SK-N-MC (cell line): ENCODE results near the gene LGALS16.
"Not testable (repeated sequence)": the region's sequence is repeated elsewhere in the genome, so short reads cannot be mapped to it uniquely, and the experiment has no call there.

Experiments used
- DNase-seq: peaks from one replicate; pipeline ENCODE4 v3.0.0-alpha.2; 2011; ENCODE audit warnings: low read depth, low spot score
- H3K27ac ChIP-seq: fragments of 200-600 bp; sonication (generic); 2 replicates; pipeline ENCODE4 v1.5.1; 2016; ENCODE audit warnings: mixed run types
- H3K36me3 ChIP-seq: fragments of 200-600 bp; sonication (generic); 2 replicates; pipeline ENCODE4 v1.6.1; 2017; ENCODE audit warnings: antibody characterized with exemption, low read length, mixed read lengths; ENCODE audit not compliant: insufficient read depth
- H3K4me3 ChIP-seq: fragments of 200-600 bp; sonication (generic); 2 replicates; pipeline ENCODE4 v1.5.1; 2016
- H3K9ac ChIP-seq: fragments of 200-600 bp; sonication (generic); 2 replicates; pipeline ENCODE4 v1.8.0; 2017; ENCODE audit warnings: mixed run types, mixed read lengths; ENCODE audit not compliant: insufficient read length
- H3K9me3 ChIP-seq: fragments of 200-600 bp; sonication (generic); 2 replicates; pipeline ENCODE4 v1.6.1; 2017; ENCODE audit warnings: low read depth, mild to moderate bottlenecking, antibody characterized with exemption, low read length, moderate library complexity, mixed read lengths
- EZH2 ChIP-seq: fragments of 200-600 bp; sonication (generic); IDR thresholded peaks from one replicate; pipeline ENCODE4 v1.6.1; 2017; ENCODE audit warnings: antibody characterized with exemption
- FOXP2 ChIP-seq: optimal IDR thresholded peaks from 2 replicates; pipeline ENCODE3; 2011; ENCODE audit warnings: mild to moderate bottlenecking, moderate library complexity; ENCODE audit not compliant: insufficient read depth; ENCODE audit errors: extremely low read length, control extremely low read depth
- POLR2AphosphoS5 ChIP-seq: IDR thresholded peaks from 2 replicates; pipeline ENCODE4 v1.6.1; 2012; ENCODE audit warnings: mild to moderate bottlenecking, low read depth, low read length, borderline replicate concordance

The LGALS16 gene

GRCh38 chr19:39684267-39684666, 28.6 kb downstream of the LGALS16 start:
- no peak for DNase-seq
- no peaks in the 10 kb centered on the region for H3K9me3 ChIP-seq
- H3K27ac ChIP-seq = no peak overlapping the region
- H3K4me3 ChIP-seq = no peak overlapping the region
- H3K36me3 ChIP-seq = no peaks in the 10 kb centered on the region
- H3K9ac ChIP-seq = no peak overlapping the region
- no peak for TF ChIP-seq FOXP2

- no peak overlapping the region for H3K27ac ChIP-seq
- H3K9ac ChIP-seq = no peak overlapping the region
- H3K36me3 ChIP-seq = no peaks in the 10 kb centered on the region
- no peaks in the 10 kb centered on the region for H3K9me3 ChIP-seq
- no peak for DNase-seq
- no peak for TF ChIP-seq EZH2
- TF ChIP-seq FOXP2 = no peak
- no peak for TF ChIP-seq POLR2AphosphoS5
- no peak overlapping the region for H3K4me3 ChIP-seq
Observed at GRCh38 chr19:39686739-39687138, 31.0 kb downstream of the LGALS16 start.

- H3K4me3 ChIP-seq, H3K9ac ChIP-seq, H3K36me3 ChIP-seq, H3K9me3 ChIP-seq, H3K27ac ChIP-seq, DNase-seq: not testable (repeated sequence)
Observed at GRCh38 chr19:39688637-39689036, 32.9 kb downstream of the LGALS16 start.

- Histone ChIP-seq H3K9me3 (no peaks in the 10 kb centered on the region), H3K9ac (no peak overlapping the region), H3K4me3 (no peak overlapping the region), H3K27ac (no peak overlapping the region), H3K36me3 (no peaks in the 10 kb centered on the region)
- TF ChIP-seq FOXP2 (no peak), POLR2AphosphoS5 (no peak), EZH2 (no peak)
- DNase-seq = no peak
Observed at GRCh38 chr19:39692166-39692565, 36.5 kb downstream of the LGALS16 start.

- DNase-seq = no peak
- no peaks in the 10 kb centered on the region for H3K9me3 ChIP-seq
- no peaks in the 10 kb centered on the region for H3K36me3 ChIP-seq
- no peak for TF ChIP-seq EZH2
- TF ChIP-seq POLR2AphosphoS5 = no peak
- TF ChIP-seq FOXP2 = no peak
- no peak overlapping the region for H3K27ac ChIP-seq
- no peak overlapping the region for H3K4me3 ChIP-seq
- no peak overlapping the region for H3K9ac ChIP-seq
Observed at GRCh38 chr19:39692822-39693221, 37.1 kb downstream of the LGALS16 start.

GRCh38 chr19:39695759-39696158, 40.0 kb downstream of the LGALS16 start:
- TF ChIP-seq EZH2 = no peak
- no peak for TF ChIP-seq POLR2AphosphoS5
- TF ChIP-seq FOXP2 = no peak
- no peak overlapping the region for H3K27ac ChIP-seq

GRCh38 chr19:39696387-39696786, 40.7 kb downstream of the LGALS16 start:
- no peaks in the 10 kb centered on the region for H3K9me3 ChIP-seq
- no peaks in the 10 kb centered on the region for H3K36me3 ChIP-seq
- no peak overlapping the region for H3K27ac ChIP-seq
- TF ChIP-seq POLR2AphosphoS5 (no peak), EZH2 (no peak), FOXP2 (no peak)
- H3K4me3 ChIP-seq = no peak overlapping the region
- no peak for DNase-seq
- H3K9ac ChIP-seq = no peak overlapping the region

More at GRCh38 chr19:39695759-39696158, 40.0 kb downstream of the LGALS16 start:
- no peaks in the 10 kb centered on the region for H3K9me3 ChIP-seq
- H3K9ac ChIP-seq = no peak overlapping the region
- DNase-seq = no peak
- H3K36me3 ChIP-seq = no peaks in the 10 kb centered on the region
- no peak overlapping the region for H3K4me3 ChIP-seq

- H3K36me3 ChIP-seq = no peaks in the 10 kb centered on the region
- H3K9me3 ChIP-seq = no peaks in the 10 kb centered on the region
- TF ChIP-seq POLR2AphosphoS5 (no peak), EZH2 (no peak), FOXP2 (no peak)
- no peak overlapping the region for H3K9ac ChIP-seq
- no peak overlapping the region for H3K27ac ChIP-seq
- no peak for DNase-seq
- H3K4me3 ChIP-seq = no peak overlapping the region
Observed at GRCh38 chr19:39698535-39698934, 42.8 kb downstream of the LGALS16 start.

- no peak overlapping the region for H3K27ac ChIP-seq
Observed at GRCh38 chr19:39701291-39701690, 45.6 kb downstream of the LGALS16 start.

More at GRCh38 chr19:39701291-39701690, 45.6 kb downstream of the LGALS16 start:
- H3K9ac ChIP-seq = no peak overlapping the region
- DNase-seq = no peak
- H3K9me3 ChIP-seq = no peaks in the 10 kb centered on the region
- no peak overlapping the region for H3K4me3 ChIP-seq
- H3K36me3 ChIP-seq = no peaks in the 10 kb centered on the region
- TF ChIP-seq EZH2 (no peak), FOXP2 (no peak), POLR2AphosphoS5 (no peak)
